ENCODE results near the gene GSTP1. TPM values are rescaled to one million over a fixed set of nuclear protein-coding genes. Genes with fewer than 3 reads are reported as not detected.
A peak's percentile ranks its signal among the peaks of the same experiment; 100 is the strongest.

The GSTP1 gene
- polyA plus RNA-seq, 1 donor (not counting 4 experiments of a cell fraction or from before 2014, with no cell fraction given): 1,575 TPM

GRCh38 chr11:67614730-67615714 is 31.4 kb downstream of the GSTP1 start:
- no peaks in the 10 kb centered on the region for H3K79me2 ChIP-seq (ENCODE audit: control insufficient read depth, insufficient read depth, low read length)
- DNase-seq (ENCODE audit: low read depth, low spot score) (no peak), FAIRE-seq (no peak)
- TF ChIP-seq, protein P1, sequence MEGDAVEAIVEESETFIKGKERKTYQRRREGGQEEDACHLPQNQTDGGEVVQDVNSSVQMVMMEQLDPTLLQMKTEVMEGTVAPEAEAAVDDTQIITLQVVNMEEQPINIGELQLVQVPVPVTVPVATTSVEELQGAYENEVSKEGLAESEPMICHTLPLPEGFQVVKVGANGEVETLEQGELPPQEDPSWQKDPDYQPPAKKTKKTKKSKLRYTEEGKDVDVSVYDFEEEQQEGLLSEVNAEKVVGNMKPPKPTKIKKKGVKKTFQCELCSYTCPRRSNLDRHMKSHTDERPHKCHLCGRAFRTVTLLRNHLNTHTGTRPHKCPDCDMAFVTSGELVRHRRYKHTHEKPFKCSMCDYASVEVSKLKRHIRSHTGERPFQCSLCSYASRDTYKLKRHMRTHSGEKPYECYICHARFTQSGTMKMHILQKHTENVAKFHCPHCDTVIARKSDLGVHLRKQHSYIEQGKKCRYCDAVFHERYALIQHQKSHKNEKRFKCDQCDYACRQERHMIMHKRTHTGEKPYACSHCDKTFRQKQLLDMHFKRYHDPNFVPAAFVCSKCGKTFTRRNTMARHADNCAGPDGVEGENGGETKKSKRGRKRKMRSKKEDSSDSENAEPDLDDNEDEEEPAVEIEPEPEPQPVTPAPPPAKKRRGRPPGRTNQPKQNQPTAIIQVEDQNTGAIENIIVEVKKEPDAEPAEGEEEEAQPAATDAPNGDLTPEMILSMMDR (optimal IDR thresholded peaks at IDR 0.05 in 1 of 3, IDR thresholded peaks at IDR 0.05 in 1 of 3, conservative IDR thresholded peaks at IDR 0.05 in 1 of 3; ENCODE audit: extremely low read depth in 1 of 3, insufficient read depth in 2 of 3, low read length in 3 of 3): peak; percentile 59 to 83 (median 79)
- no peak for TF ChIP-seq EZH2 (IDR thresholded peaks at IDR 0.05; ENCODE audit: low read length)
- H3K9me1 ChIP-seq (ENCODE audit: control insufficient read depth, extremely low read depth, insufficient read depth, low read length): no peaks in the 10 kb centered on the region
- H3K9me3 ChIP-seq (ENCODE audit: control insufficient read depth, low read depth, low read length): no peaks in the 10 kb centered on the region
- peaks cover 13% of the 10 kb centered on the region for H3K4me1 ChIP-seq (ENCODE audit: control insufficient read depth, extremely low read depth, insufficient read depth, low read length)
- dilution Hi-C loops (cut with MboI; ENCODE audit: extremely low pct_ligation_motif_present, low sequenced_read_pairs): no loop called here
- H3K27me3 ChIP-seq (ENCODE audit: control insufficient read depth, extremely low read depth, insufficient read depth, low read length): peaks cover 10% of the 10 kb centered on the region
- H4K20me1 ChIP-seq (ENCODE audit: control insufficient read depth, extremely low read depth, insufficient read depth, low read length): no peaks in the 10 kb centered on the region
- H3K36me3 ChIP-seq (ENCODE audit: control insufficient read depth in 2 of 2, extremely low read depth in 1 of 2, insufficient read depth in 2 of 2, low read length in 2 of 2): peaks cover 11 to 20% of the 10 kb centered on the region in 2 experiments
- H3K27ac ChIP-seq (ENCODE audit: control insufficient read depth, insufficient read depth, low read length): peak overlapping the region; percentile 84
- H2AFZ ChIP-seq (ENCODE audit: control insufficient read depth, low read length): peak overlapping the region; percentile 89
- peak overlapping the region; percentile 83 for H3K4me2 ChIP-seq (ENCODE audit: control insufficient read depth, extremely low read depth, insufficient read depth, low read depth, low read length)
- peak overlapping the region; percentile 81 for H3K9ac ChIP-seq (ENCODE audit: control insufficient read depth, extremely low read depth, insufficient read depth, low read length)
- peak overlapping the region in 1 of 3 experiments; percentile 50 for H3K4me3 ChIP-seq (ENCODE audit: control insufficient read depth in 2 of 3, extremely low read depth in 1 of 3, insufficient read depth in 2 of 3, low read depth in 1 of 3, low read length in 3 of 3)

DNA sequence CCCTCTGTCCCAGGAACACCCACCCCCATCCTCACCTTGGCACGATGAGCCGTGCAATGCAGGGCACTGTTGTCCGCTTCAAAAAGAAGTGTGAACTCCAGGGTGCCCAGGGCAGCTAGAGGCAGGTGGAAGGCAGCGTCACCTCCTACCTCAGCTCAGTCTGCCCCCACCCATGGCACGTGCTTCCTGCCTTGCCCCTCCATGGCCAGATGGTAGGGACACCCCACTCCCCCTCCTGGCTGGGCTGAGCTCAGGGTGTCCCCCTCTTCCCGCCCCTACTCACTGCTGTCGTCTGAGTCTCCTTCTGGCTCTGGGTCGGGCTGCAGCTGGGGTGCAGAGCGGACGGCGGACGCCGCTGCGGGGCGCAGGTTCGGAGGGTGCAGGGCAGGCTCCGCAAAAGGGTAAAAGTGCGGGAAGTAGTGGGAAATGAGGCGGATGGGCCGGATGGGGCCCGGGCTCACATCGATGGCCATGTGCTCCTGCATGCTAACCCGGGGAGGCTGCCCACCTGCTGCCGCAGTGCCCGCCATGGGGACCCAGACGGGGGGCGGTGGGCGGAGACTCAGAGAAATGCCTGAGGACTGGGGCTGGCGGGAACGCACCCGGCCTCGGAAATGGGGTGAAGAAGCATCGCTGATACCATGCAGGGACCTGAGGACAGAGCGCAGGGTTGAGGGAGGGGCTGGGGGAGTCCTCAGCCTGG is 32.3 kb downstream of the GSTP1 start:
- H2AFZ ChIP-seq (ENCODE audit: control insufficient read depth, low read length): no peak overlapping the region

More for the DNA sequence above, 32.3 kb downstream of the GSTP1 start:
- H4K20me1 ChIP-seq (ENCODE audit: control insufficient read depth, extremely low read depth, insufficient read depth, low read length): no peaks in the 10 kb centered on the region
- no peak overlapping the region for H3K9ac ChIP-seq (ENCODE audit: control insufficient read depth, extremely low read depth, insufficient read depth, low read length)
- peaks cover 6 to 13% of the 10 kb centered on the region in 2 experiments for H3K36me3 ChIP-seq (ENCODE audit: control insufficient read depth in 2 of 2, extremely low read depth in 1 of 2, insufficient read depth in 2 of 2, low read length in 2 of 2)
- no peak overlapping the region for H3K4me3 ChIP-seq (ENCODE audit: control insufficient read depth in 2 of 3, extremely low read depth in 1 of 3, insufficient read depth in 2 of 3, low read depth in 1 of 3, low read length in 3 of 3)
- no peak for DNase-seq (ENCODE audit: low read depth, low spot score)
- dilution Hi-C loops (cut with MboI; ENCODE audit: extremely low pct_ligation_motif_present, low sequenced_read_pairs): no loop called here
- no peak for FAIRE-seq
- peaks cover 13% of the 10 kb centered on the region for H3K4me1 ChIP-seq (ENCODE audit: control insufficient read depth, extremely low read depth, insufficient read depth, low read length)
- peaks cover 10% of the 10 kb centered on the region for H3K27me3 ChIP-seq (ENCODE audit: control insufficient read depth, extremely low read depth, insufficient read depth, low read length)
- TF ChIP-seq EZH2 (IDR thresholded peaks at IDR 0.05; ENCODE audit: low read length): no peak
- TF ChIP-seq, protein P1 (optimal IDR thresholded peaks at IDR 0.05 in 1 of 3, IDR thresholded peaks at IDR 0.05 in 1 of 3, conservative IDR thresholded peaks at IDR 0.05 in 1 of 3; ENCODE audit: extremely low read depth in 1 of 3, insufficient read depth in 2 of 3, low read length in 3 of 3): no peak
- no peaks in the 10 kb centered on the region for H3K9me1 ChIP-seq (ENCODE audit: control insufficient read depth, extremely low read depth, insufficient read depth, low read length)
- H3K9me3 ChIP-seq (ENCODE audit: control insufficient read depth, low read depth, low read length): no peaks in the 10 kb centered on the region
- H3K4me2 ChIP-seq (ENCODE audit: control insufficient read depth, extremely low read depth, insufficient read depth, low read depth, low read length): no peak overlapping the region
- no peak overlapping the region for H3K27ac ChIP-seq (ENCODE audit: control insufficient read depth, insufficient read depth, low read length)
- H3K79me2 ChIP-seq (ENCODE audit: control insufficient read depth, insufficient read depth, low read length): no peaks in the 10 kb centered on the region

All from keratinocyte (primary cell).